K562 (cell line): Measurements from ENCODE around the gene IMMP2L. TPM values are rescaled to one million over a fixed set of nuclear protein-coding genes. Genes with fewer than 3 reads are reported as not detected.

Experiments
- ATAC-seq: fragments of 200-7000 bp; cut with Tn5 transposase; 3 replicates; pipeline ENCODE4 v1.9.1; 2020; ENCODE audit warnings: moderate library complexity
- BruUV-seq: library from RNA; stranded (reverse); fragments of 400-500 nt; replicated peaks from 2 replicates; lab custom pipeline; 2021; lab: Mats Ljungman, UMichigan
- CTCF ChIA-PET: fragments of 300-600 bp; formaldehyde crosslinking; extraction: SDS; loops from one replicate; lab custom pipeline; 2021; ENCODE audit warnings: low intra/inter-chr PET ratio; lab: Yijun Ruan, JAX
- POLR2A ChIA-PET: fragments of 300-600, 350-650 bp; sonication (Branson Sonifier 250); formaldehyde crosslinking; extraction: SDS; loops from one replicate; lab custom pipeline; 2021; ENCODE audit warnings: antibody characterized with exemption, inconsistent platforms; lab: Yijun Ruan, JAX
- DNase-seq, 4 experiments: peaks; one replicate each; pipeline versions ENCODE4 v3.0.0 to v3.0.0-alpha.2; 2011 to 2018; ENCODE audit warnings: low spot score in 3 of 4, mixed read lengths in 3 of 4; ENCODE audit errors: extremely low read depth in 1 of 4
- FAIRE-seq: peaks from 2 replicates; lab custom pipeline; 2011; peaks lifted over from hg19 to GRCh38; lab: Jason Lieb, UNC
- H2AFZ ChIP-seq: 2 replicates; pipeline ENCODE4 v1.6.0; 2011; ENCODE audit warnings: low read depth, low read length, control low read depth, inconsistent platforms
- H3K27ac ChIP-seq: fragments of 200-600 bp; 3 replicates; pipeline ENCODE4 v1.8.0; 2011; ENCODE audit warnings: low read depth, mild to moderate bottlenecking, control low read depth, inconsistent platforms, low read length, moderate library complexity, mixed read lengths; ENCODE audit errors: extremely low read depth
- H3K27me3 ChIP-seq, 2 experiments: fragments of 300-600 bp in 1 of 2; 2 replicates in 1 of 2; 3 replicates in 1 of 2; pipeline versions ENCODE4 v1.6.0 to v1.8.0; 2011; ENCODE audit warnings: inconsistent platforms in 2 of 2, low read length in 2 of 2, mild to moderate bottlenecking in 1 of 2, mixed read lengths in 1 of 2, moderate library complexity in 1 of 2; ENCODE audit not compliant: control insufficient read depth in 2 of 2, insufficient read depth in 2 of 2
- H3K36me3 ChIP-seq: fragments of 300-600 bp; 3 replicates; pipeline ENCODE4 v1.8.0; 2011; ENCODE audit warnings: mild to moderate bottlenecking, low read length, inconsistent platforms; ENCODE audit not compliant: control insufficient read depth, insufficient read depth
- H3K4me1 ChIP-seq, 2 experiments: fragments of 200-600 bp in 1 of 2; replicated peaks in 1 of 2; 2 replicates in 1 of 2; 3 replicates in 1 of 2; pipeline versions ENCODE4 v1.5.1 to v1.8.0; 2011; ENCODE audit warnings: inconsistent platforms in 2 of 2, low read length in 2 of 2, mild to moderate bottlenecking in 1 of 2, mixed read lengths in 1 of 2, moderate library complexity in 1 of 2; ENCODE audit not compliant: control insufficient read depth in 2 of 2, insufficient read depth in 2 of 2
- H3K4me2 ChIP-seq: 2 replicates; pipeline ENCODE4 v1.6.1; 2011; ENCODE audit warnings: low read length, control low read depth, inconsistent platforms, mixed read lengths; ENCODE audit not compliant: insufficient read depth
- H3K4me3 ChIP-seq: fragments of 200-600 bp; sonication (generic), shearing (Covaris generic); 2 replicates; pipeline ENCODE4 v1.5.1; 2016; ENCODE audit warnings: control low read depth, inconsistent platforms
- H3K79me2 ChIP-seq: fragments of 200-600 bp; 3 replicates; pipeline ENCODE4 v1.8.0; 2011; ENCODE audit warnings: low read length, inconsistent platforms; ENCODE audit not compliant: control insufficient read depth, insufficient read depth
- H3K9ac ChIP-seq, 2 experiments: 2 replicates each; pipeline versions ENCODE4 v1.6.0 to v1.6.1; 2011; ENCODE audit warnings: low read depth in 2 of 2, low read length in 2 of 2, control low read depth in 1 of 2, inconsistent platforms in 1 of 2, mild to moderate bottlenecking in 1 of 2, mixed read lengths in 1 of 2; ENCODE audit not compliant: insufficient read depth in 1 of 2
- H3K9me1 ChIP-seq: one replicate; pipeline ENCODE4 v1.6.0; 2011; ENCODE audit warnings: inconsistent platforms, mild to moderate bottlenecking, low read length, moderate library complexity; ENCODE audit not compliant: control insufficient read depth, insufficient read depth
- H3K9me3 ChIP-seq: replicated peaks from 2 replicates; pipeline ENCODE4 v1.5.1; 2011; ENCODE audit warnings: low read depth, low read length, inconsistent platforms; ENCODE audit not compliant: control insufficient read depth, insufficient read depth
- H4K20me1 ChIP-seq: replicated peaks from 2 replicates; pipeline ENCODE4 v1.6.1; 2011; ENCODE audit warnings: low read length, inconsistent platforms, mixed read lengths; ENCODE audit not compliant: control insufficient read depth, insufficient read depth
- EGR1 ChIP-seq: fragments of 450-650 bp; conservative IDR thresholded peaks from 2 replicates; pipeline ENCODE4 v1.6.1; 2017; ENCODE audit warnings: mild to moderate bottlenecking
- HMG20B ChIP-seq: fragments of 250-450 bp; sonication (Bioruptor Pico); IDR thresholded peaks from 2 replicates; pipeline ENCODE4 v1.5.0; 2021; ENCODE audit warnings: mild to moderate bottlenecking
- KDM4B ChIP-seq, 2 experiments: fragments of 450-650 bp in 1 of 2; sonication (generic) in 1 of 2; IDR thresholded peaks; 2 replicates each; pipeline ENCODE4 v1.6.1; 2016 to 2017; ENCODE audit warnings: borderline replicate concordance in 2 of 2, antibody characterized with exemption in 1 of 2, low read depth in 1 of 2, mild to moderate bottlenecking in 1 of 2
- PTRF ChIP-seq: fragments of 450-650 bp; IDR thresholded peaks from 2 replicates; pipeline ENCODE4 v1.6.1; 2016; ENCODE audit warnings: mild to moderate bottlenecking, missing genetic modification characterization, missing compliant biosample characterization
- PURB ChIP-seq: sonication (generic); formaldehyde crosslinking; IDR thresholded peaks from 2 replicates; pipeline ENCODE4 v1.9.0; 2021; ENCODE audit warnings: low read depth, mild to moderate bottlenecking, missing genetic modification reagents
- RERE ChIP-seq: sonication (generic); formaldehyde crosslinking; IDR thresholded peaks from 2 replicates; pipeline ENCODE4 v1.8.0; 2023; ENCODE audit warnings: missing genetic modification reagents, mild to moderate bottlenecking, borderline replicate concordance
- SLC30A9 ChIP-seq: fragments of 250-450 bp; sonication (Bioruptor Pico); IDR thresholded peaks from 2 replicates; pipeline ENCODE4 v1.8.0; 2022; ENCODE audit warnings: mild to moderate bottlenecking, moderate library complexity
- SP1 ChIP-seq: sonication (generic); formaldehyde crosslinking; IDR thresholded peaks from 2 replicates; pipeline ENCODE4 v1.8.1; 2022; ENCODE audit warnings: mild to moderate bottlenecking, missing genetic modification reagents
- THRA ChIP-seq: fragments of 450-650 bp; IDR thresholded peaks from 2 replicates; pipeline ENCODE4 v1.6.1; 2017; ENCODE audit warnings: mild to moderate bottlenecking, moderate library complexity
- XRCC4 ChIP-seq: IDR thresholded peaks from one replicate; pipeline ENCODE4 v1.6.1; 2011; ENCODE audit not compliant: insufficient read depth, insufficient read length; ENCODE audit errors: extremely low read depth
- ZNF324 ChIP-seq: fragments of 250-450 bp; sonication (Bioruptor Pico); IDR thresholded peaks from 2 replicates; pipeline ENCODE4 v1.4.0; 2020; ENCODE audit warnings: mild to moderate bottlenecking
- ZNF584 ChIP-seq: fragments of 200-800 bp; sonication (Bioruptor generic); IDR thresholded peaks from 2 replicates; pipeline ENCODE4 v1.6.1; 2016; ENCODE audit warnings: low read depth, mild to moderate bottlenecking, missing genetic modification characterization, missing compliant biosample characterization
- ZNF586 ChIP-seq: fragments of 450-650 bp; formaldehyde crosslinking; conservative IDR thresholded peaks from 2 replicates; pipeline ENCODE4 v1.4.0; 2020; ENCODE audit warnings: mild to moderate bottlenecking, moderate library complexity
- WGBS: fragments of 100-300 bp; shearing (Covaris generic); methylation state at CpG from one replicate; pipeline ENCODE4 v1.1.6; 2016; ENCODE audit warnings: low coverage, mixed read lengths; ENCODE audit not compliant: insufficient coverage; ENCODE audit errors: missing lambda C conversion rate; 5-methylcytosine and 5-hydroxymethylcytosine counted together
- in situ Hi-C: fragments of 300-500 bp; cut with MboI; formaldehyde crosslinking; loops from 4 replicates; pipeline ENCODE4 v1.15.0; 2018; ENCODE audit warnings: inconsistent platforms, mixed read lengths
- intact Hi-C: fragments of 100-400 bp; cut with micrococcal nuclease; formaldehyde crosslinking; loops from 2 replicates; pipeline ENCODE4 v1.14.2; 2022
- polyA plus RNA-seq, 8 experiments: library from polyadenylated mRNA; depleted of rRNA in 4 of 8; stranded (reverse) in 5 of 8; unstranded in 3 of 8; fragments of >200 nt; fragmentation: Nextera tagmentation in 2 of 8; fragmentation: Illumina TruSeq in 1 of 8; extraction: Ambion mirVana in 2 of 8; extraction: Trizol in 1 of 8; gene quantifications; 2 replicates each; pipeline versions ENCODE4 v1.2.1 to v1.2.3, GENCODE V29; 2011 to 2014; ENCODE audit warnings: inconsistent platforms in 1 of 8, missing spikeins in 1 of 8
- total RNA-seq, 7 experiments: library from RNA; depleted of rRNA in 6 of 7; stranded (reverse); fragments of >200 nt in 6 of 7; fragmentation: Illumina TruSeq in 2 of 7; extraction: Trizol in 2 of 7; gene quantifications; 2 replicates each; pipeline versions ENCODE4 v1.2.1 to v1.2.3, GENCODE V29; 2011 to 2021; ENCODE audit warnings: low replicate concordance in 1 of 7
- TF ChIP-seq, protein P1 (sequence below): IDR thresholded peaks from 2 replicates; pipeline ENCODE4 v1.6.1; 2012; ENCODE audit warnings: low read depth, low read length, improper control_type of control experiment, borderline replicate concordance

IMMP2L gene
- total and polyA plus RNA-seq, 9 of the 15 experiments (the other 6 are each of a cell fraction or from before 2014, with no cell fraction given), result 29.7 to 116 (median 53.0) TPM

DNA sequence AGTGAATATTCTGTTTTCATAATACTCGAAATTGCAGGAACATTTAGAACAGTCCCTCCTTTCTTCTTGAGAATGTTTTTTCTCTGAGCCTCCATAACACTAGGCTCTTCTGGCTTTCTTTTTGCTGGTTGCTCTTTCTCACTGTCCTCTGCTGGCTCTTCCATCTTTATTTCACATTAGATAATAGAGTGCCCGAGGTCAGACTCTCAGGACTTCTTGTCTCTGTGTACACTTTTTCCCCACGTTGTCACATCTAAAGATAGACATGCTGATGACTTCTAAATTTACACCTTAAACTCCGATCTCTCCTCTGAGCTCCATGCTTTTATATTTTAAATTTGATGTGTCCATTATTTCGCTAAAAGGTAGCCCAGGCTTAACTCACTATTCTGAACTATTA lies 486.8 kb downstream of the IMMP2L start:
- Histone ChIP-seq H3K4me3 (no peak overlapping the region), H3K9ac (no peak overlapping the region)
- CTCF ChIA-PET, result no interaction called here
- no peak for TF ChIP-seq ZNF324 (CRISPR knock-in tag)
- TF ChIP-seq XRCC4, result no peak
- no peak for TF ChIP-seq KDM4B (IDR thresholded peaks at IDR 0.05; ENCODE audit: borderline replicate concordance in 2 of 2, low read depth in 1 of 2)
- no peak for TF ChIP-seq ZNF586 (CRISPR knock-in tag)
- TF ChIP-seq ZNF584, result no peak
- TF ChIP-seq THRA, result no peak
- TF ChIP-seq EGR1, result no peak
- TF ChIP-seq PURB (CRISPR knock-in tag), result no peak
- TF ChIP-seq SLC30A9 (CRISPR knock-in tag), result no peak
- TF ChIP-seq HMG20B, result no peak
- TF ChIP-seq SP1 (CRISPR knock-in tag), result no peak
- TF ChIP-seq RERE (CRISPR knock-in tag), result no peak
- TF ChIP-seq PTRF (tag), result no peak
- TF ChIP-seq, protein P1, sequence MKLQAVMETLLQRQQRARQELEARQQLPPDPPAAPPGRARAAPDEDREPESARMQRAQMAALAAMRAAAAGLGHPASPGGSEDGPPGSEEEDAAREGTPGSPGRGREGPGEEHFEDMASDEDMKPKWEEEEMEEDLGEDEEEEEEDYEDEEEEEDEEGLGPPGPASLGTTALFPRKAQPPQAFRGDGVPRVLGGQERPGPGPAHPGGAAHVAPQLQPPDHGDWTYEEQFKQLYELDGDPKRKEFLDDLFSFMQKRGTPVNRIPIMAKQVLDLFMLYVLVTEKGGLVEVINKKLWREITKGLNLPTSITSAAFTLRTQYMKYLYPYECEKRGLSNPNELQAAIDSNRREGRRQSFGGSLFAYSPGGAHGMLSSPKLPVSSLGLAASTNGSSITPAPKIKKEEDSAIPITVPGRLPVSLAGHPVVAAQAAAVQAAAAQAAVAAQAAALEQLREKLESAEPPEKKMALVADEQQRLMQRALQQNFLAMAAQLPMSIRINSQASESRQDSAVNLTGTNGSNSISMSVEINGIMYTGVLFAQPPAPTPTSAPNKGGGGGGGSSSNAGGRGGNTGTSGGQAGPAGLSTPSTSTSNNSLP, result no peak
- TF ChIP-seq, all 486 proteins: peak for 0
- H2AFZ ChIP-seq, result no peak overlapping the region
- ATAC-seq, result peak; percentile 26; the same call in 2 of the 3 replicates
- no peak for FAIRE-seq
- no peaks in the 10 kb centered on the region for H3K79me2 ChIP-seq
- no peaks in the 10 kb centered on the region for H3K9me1 ChIP-seq
- H3K36me3 ChIP-seq, result no peaks in the 10 kb centered on the region; the same call in 2 of the 3 replicates
- H3K9me3 ChIP-seq, result no peaks in the 10 kb centered on the region
- H3K27me3 ChIP-seq, result no peaks in the 10 kb centered on the region
- intact Hi-C loops (no loop called here), in situ Hi-C loops (no loop called here)
- no peak for DNase-seq
- peaks cover 8 to 16% of the 10 kb centered on the region in 2 experiments; a peak in 4 of 5 replicates for H3K4me1 ChIP-seq
- H3K27ac ChIP-seq, result no peak overlapping the region
- no peak overlapping the region for H3K4me2 ChIP-seq
- H4K20me1 ChIP-seq, result no peaks in the 10 kb centered on the region
- BruUV-seq, result no TSS peak
- POLR2A ChIA-PET, result interaction anchor here (1.5 kb wide), 1 partner anchor 8 kb away, joined by 6 read pairs; no protein-coding TSS in a partner anchor
- WGBS, result 54% methylated on average over 5 of the region's 5 CpGs
